GM18868 (cell line): Measurements from ENCODE around the gene MRPL37.
"Not testable (repeated sequence)": the region's sequence is repeated elsewhere in the genome, so short reads cannot be mapped to it uniquely, and the experiment has no call there.

Source experiments
- ATAC-seq: cut with Tn5 transposase; IDR thresholded peaks from one replicate; pipeline ENCODE4 v1.9.1; 2021; ENCODE audit warnings: mild to moderate bottlenecking, moderate library complexity; ENCODE audit not compliant: unreplicated experiment

The MRPL37 gene

DNA sequence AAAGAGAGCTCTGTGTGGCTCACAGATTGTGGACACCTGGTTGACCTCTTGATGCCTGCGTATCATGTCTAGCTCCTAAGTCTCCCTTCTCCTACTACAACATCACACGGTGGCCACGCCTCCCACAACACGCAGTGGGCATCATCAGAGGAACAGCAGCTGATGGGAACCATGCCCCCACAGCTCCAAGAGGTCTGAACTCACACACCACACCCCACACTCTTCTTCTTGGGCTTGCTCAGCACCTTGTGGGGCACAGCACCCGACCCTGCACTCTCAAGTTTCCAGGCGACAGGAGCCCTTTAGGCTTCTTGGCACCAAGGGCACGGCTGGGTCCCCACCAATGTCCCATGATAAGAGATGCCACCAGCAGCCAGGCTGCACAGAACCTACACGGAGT is 28.4 kb upstream of the MRPL37 start:
- ATAC-seq = no peak

DNA sequence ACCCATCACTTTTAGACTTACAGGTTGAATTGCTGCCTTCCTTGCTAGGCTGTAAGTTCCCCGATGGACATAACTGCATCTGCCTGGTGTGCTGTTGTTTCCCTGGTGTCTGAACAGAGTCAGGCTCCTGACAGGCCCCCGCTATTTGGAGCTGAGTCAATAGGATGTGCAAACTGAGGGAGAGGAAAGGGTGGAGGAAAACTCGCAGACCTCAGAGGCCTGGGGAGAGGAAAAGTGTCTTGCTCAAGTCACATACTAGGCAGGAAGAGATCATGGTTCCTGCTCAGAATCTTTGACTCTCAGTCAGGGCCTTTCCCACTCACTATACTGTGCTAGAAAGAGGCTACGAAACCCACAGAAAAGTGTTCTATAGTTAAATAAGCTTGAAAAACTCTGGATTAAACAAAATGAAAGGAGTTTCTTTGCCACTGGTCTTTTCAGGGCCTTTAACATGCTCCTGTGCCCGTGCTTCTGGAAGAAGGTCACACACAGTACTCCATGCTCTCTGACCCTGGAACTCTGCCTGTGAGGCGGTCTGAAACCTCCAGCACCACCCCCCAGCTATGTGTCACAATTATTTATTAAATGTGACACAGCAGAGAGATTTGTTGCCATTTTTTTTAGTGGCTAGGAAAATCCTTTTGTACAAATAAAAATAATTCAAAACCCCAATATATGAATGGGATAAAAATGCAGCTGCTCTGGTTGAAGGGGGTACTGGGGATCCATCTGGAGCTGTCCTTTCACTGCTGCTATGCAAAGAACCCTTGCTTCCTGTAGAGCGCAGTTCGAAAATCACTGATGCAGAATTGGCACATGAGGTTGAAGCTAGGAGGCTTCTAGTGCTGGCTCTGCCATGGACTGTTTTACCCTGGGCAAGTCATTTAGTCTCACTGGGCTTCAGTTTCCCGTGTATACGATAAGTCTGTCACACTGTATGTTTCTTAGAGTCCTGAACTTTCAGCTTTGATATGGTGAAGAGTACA is 27.1 kb upstream of the MRPL37 start:
- no peak for ATAC-seq

DNA sequence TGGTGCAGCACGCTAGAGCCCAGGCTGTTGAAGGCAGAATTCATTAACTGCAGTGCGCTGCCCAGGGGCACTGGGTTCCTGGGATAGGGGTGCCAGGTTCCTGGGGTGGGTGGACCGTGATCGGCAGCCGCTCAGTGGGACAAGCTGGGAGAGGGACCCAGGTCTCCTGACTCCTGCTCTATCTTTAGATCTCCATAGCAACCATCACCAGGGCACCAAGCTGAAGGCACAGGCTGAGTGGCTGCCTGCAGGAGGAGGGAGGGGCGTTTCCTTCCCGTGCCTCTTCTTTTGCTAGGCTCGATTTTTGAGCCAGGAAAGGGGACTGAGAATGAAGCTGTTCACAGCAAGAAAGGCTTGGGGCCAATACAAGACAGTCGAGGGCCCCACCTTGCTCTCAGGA is 26.3 kb upstream of the MRPL37 start:
- ATAC-seq = no peak

DNA sequence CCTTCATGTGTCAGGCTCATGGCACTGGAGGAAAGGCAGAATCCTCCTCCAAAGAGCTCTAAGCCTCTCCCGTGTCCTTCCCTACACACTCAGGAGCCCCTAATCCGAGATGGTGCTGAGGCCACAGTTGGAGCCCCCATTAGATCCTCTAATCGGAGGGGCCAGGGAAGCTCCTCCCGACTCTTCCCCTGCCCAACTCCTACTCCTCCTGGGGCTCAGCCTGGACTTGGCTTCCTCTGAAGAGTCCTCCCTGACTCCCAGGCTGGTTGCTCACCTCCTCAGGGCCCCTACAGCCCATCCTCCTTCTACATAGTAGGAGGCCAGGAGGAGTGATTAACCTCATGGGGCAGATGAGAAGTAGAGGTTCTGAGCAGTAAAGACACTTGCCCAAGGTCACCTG is 25.9 kb upstream of the MRPL37 start:
- no peak for ATAC-seq

DNA sequence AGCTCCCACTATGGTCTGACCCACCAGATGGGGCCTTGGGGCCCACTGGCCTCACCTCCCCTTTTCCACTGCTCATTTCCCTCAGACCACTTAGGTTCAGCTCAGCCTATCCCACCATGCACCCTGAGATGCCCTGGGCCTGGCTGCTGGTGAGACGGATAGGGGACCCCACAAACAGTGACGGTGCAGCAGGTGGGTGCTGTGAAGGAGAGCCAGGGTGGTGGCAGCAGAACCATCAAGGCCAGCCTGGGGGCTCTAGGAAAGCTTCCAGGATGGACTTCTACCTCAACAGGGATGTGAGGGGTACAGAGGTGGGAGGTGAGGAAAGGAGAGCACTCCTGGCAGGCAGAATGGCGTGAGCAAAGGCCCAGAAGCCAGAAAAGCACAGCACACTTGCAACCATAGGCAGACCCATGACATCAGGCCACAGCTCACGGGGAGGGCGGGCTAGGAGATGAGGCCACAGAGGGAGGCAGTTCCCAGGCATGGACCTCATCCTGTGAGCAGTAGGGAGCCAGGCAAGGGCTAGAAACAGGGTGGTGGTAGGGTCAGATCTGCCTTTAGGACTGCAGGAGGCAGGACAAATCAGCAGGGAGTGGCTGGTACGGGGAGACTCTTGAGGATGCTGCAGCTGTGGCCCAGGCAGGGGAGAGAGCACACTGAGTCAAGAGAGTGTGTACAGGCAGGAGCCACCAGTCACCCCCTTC is 23.2 kb upstream of the MRPL37 start:
- no peak for ATAC-seq

DNA sequence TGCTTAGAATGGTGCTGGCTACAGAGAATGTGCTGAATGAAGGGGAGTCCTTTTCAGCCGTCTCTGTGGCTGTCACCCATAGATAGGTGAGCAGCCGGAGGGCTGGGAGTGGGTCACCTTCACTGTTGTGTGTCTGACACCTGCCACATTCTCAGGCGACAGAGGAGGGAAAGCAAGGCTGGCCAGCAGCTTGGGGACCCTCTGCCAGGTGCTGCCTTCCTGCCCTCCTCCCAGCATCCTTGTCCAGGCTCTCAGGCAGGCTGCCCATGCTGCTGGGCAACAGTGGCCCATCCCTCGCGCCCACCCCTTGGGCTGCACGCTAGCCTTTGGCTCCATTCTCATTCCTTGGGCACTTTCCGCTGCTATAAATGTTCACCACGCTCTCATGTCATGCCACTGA is 22.2 kb upstream of the MRPL37 start:
- ATAC-seq = no peak

DNA sequence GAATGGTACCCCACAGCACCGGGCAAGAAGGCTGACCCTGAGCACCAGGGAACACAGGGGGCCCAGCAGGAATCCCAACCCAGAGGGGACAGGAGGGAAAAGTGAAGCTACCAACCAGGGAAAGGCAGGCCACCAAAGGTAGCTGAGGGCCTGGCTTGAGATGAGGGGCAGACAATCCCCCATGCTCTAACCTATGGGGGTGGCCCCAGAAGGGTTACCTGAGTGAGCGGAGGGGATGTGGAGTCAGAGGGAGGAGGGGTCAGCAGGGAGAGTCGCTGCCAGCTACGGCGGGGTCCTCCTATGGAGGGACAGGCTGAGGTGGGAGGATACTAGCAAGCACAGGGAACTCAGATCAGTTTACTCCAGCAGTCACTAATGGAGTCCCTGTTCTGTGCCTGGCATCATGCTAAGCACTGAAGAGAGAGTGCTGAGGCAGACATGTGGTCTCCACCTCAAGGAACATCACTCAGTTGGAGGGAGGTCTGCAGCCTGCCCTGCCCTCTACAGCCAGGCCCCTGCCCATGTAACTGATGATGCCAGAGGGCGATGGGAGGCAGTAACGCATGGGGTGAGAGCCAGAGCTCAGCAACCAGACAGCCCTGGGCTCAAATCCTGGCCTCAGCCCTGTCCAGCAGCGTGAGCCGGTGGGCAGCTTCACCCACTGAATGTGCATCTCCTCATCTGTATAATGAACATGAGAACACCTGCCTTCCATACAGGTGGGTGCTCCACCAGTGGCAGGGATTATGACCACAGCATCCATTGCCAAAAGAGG is 21.5 kb upstream of the MRPL37 start:
- ATAC-seq = no peak

DNA sequence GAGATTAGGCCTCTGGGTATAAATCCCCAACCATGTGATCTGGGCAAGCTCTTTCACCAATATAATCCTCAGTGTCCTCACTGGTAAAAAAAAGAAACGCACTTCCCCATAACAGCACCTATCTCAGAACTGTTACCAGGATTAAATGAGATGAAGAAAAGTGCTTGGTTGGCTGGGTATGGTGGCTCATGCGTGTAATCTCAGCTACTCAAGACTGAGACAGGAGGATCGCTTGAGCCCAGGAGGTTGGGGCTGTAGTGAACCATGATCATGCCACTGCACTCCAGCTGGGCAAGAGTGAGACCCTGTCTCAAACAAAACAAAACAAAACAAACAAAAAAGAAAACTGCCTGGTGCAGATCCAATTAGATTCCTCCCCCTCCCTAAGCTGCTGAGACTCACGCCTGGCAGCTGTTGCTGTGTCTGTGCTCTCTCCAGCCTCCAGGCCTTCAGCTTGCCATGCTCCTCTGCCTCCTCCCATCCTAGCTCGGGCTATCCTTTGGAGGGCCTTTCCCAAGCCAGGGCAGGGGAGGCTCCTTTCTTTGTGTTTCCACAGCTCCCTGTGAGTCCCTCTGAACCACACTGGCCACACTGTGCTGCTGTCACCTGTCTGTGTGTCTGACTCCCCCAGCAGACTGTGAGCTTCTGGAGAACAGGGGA is 19.1 kb upstream of the MRPL37 start:
- no peak for ATAC-seq

DNA sequence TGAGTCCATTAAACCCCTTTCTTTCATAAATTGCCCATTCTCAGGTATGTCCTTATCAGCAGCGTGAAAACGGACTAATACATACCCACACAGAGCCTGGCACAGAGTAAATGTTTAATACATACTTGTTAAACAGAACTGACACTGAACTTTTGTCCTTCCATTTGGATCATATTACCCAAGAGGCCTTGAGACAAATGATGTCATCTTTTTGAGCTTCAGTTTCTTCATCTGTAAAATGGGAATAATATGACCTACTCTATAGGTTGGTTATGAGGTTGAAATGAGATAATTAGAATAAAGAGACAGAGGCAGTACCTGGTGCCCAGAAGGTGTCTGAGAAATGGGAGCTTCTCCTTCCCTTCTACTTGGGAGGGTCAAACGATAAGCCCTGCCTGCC is 13.9 kb upstream of the MRPL37 start:
- no peak for ATAC-seq

DNA sequence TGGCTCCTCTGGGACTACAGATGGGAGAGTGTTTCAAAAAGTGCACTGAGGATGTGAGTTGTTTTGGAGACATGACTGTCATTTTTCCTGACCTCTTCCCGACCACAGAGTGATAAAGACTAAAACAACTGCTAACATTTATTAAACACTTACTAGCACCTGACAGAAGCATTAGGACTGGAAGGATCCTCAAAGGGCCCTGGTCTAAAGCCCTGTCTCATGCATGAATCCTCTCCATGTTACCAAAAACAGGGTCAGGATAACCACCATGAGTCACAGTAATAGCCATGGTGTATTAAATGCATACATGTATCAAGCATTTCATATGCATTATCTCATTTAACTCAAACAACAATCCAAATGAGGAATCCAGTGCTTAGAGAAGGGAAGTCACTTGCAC is 11.7 kb upstream of the MRPL37 start:
- ATAC-seq = no peak

DNA sequence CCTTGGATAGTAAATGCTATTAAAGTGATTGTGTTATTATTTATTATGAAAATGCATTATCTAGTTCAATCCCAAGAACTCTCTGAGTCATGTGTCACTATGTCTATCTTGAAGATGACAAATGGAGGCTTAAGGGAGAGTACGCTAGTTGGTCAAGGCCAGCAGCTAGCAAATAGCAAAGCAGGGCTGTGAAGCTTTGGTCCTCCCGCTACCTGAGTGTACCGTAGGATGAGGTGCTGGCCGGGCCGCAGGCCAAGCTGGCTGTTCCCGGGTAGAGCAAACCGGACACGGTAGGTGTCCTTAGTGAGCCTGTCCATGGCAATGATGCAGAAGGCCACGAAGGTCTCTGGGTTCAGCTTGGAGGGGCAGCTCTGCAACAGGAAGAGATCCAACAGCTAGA is 9.4 kb upstream of the MRPL37 start:
- no peak for ATAC-seq

DNA sequence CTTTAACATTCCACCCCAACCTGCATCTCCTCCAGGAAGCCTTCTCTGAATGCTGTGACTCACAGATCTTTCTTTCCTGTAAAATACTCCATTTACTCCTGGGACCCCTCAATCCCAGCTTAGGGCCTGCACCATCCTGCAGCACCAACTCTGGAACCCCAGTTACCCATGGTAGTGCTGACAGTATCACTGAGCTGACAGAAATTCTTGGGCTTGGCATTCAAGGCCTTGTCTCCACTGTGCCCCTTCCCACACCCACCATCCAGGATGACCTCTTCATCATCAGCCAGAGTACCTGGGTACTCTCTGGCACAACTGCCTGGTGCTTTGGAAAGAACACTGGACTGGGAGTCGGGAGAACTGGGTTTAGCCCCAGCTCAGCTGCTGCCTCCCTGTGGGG is 8.4 kb upstream of the MRPL37 start:
- no peak for ATAC-seq

DNA sequence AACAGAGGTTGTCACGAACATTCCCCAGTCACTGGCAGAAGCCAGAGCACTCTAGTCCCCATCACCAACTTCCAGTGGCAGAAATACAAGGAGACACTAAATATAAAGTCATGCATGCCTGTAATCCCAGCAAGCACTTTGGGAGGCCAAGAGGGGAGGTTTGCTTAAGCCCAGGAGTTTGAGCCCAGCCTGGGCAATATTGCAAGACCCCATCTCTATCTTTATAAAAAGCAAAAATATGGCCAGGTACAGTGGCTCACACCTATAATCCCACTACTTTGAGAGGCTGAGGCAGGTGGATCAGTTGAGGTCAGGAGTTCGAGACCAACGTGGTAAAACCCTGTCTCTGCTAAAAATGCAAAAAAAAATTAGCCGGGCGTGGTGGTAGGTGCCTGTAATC is 6.5 kb upstream of the MRPL37 start:
- no peak for ATAC-seq

DNA sequence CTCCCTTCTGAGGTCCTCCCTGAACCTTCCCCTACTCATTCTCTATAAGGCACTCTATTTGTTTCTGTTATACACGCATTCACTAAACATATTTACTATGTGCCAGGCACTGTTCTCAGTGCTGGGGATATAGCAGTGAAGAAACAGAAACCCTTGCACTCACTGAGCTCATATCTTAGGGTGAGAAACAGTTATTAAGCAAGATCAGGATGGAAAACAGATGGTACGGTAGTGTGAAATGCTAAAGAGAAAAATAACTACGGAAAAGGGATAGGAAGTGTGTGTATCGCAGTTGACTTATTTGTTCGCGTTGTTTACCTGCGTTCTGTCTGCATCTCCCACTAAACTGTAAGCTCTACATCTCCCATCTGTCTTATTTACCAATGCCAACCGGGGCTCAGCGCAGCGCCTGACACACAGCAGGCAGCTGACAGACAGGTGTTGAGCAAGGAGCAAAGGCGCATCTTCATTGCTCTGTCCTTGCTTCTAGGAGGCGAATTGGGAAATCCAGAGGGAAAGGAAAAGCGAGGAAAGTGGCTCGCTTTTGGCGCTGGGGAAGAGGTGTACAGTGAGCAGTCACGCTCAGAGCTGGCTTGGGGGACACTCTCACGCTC is 709 bp upstream of the MRPL37 start:
- no peak for ATAC-seq

DNA sequence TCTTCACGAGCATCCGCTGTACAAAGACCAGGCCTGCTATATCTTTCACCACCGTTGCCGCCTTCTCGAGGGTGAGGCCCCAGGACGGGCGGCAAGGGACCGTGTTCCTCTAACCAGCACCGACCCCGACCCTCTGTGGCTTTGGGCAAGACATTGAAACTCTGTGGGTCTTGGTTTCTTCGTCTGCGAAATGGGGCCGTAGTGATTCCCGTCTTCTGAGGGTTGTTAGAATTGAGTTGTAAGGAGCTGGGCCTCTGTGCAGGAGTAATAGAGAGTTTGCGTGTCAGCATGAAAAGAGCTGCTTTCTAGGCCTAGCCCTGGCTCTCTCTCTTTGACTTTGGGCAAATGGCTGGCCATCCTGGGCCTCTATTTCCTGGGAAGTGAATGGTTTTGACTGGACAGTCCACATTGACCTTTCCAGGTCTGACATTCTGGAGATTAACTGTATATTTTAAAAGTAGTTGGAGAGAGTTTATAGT is 591 bp downstream of the MRPL37 start:
- ATAC-seq = no peak

DNA sequence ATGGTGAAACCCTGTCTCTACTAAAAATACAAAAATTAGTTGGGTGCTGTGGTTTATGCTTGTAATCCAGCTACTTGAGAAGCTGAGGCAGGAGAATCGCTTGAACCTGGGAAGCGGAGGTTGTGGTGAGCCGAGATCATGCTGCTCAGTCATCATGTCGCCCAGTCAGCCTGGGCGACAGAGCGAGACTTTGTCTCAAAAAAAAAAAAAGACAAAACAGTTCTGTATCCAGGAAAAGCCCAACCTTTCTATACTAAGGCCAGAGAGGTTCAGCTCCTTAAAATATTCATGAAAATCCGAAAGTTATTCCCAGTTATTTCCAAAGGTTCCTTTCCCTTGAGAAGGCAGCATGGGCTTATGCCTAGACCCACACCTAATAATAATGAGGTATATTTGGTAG is 4.2 kb downstream of the MRPL37 start:
- no peak for ATAC-seq

DNA sequence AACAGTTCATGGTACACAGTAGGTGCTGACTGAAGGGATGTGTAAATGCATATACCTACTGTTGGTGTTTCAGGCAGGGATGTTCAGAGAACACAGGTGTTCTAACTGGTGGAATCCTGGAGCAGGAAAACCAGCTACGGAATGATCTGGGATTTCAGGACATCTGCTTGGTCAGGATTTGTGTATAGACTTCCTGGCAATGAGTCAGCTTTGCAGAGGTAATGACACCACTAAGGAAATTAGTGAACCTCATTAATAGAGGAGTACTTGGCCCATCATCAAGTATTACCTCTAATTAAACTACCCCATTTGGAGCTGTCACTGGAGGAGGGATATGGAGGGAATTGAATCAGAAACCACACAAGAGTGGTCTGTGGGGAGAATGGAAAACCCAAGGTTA is 7.3 kb downstream of the MRPL37 start:
- no peak for ATAC-seq

DNA sequence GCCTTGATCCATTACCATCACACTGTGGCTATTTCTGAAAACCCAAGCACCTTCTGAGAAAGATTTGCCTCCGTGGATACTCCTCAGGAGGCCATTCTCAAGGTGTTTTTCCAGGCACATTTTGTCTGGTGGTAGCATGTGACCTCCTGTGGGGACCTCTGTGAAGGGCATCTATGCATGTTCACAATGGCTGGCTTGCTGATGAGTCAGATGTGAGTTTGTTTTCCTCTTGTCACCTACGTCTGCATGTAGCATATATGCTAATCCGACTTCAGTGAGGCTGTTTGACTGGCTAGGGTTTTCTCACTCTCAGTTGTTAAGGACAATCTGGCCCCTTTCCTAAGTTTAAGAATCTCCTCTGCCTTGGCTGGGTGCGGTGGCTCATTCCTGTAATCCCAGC is 7.9 kb downstream of the MRPL37 start:
- not testable (repeated sequence) for ATAC-seq

DNA sequence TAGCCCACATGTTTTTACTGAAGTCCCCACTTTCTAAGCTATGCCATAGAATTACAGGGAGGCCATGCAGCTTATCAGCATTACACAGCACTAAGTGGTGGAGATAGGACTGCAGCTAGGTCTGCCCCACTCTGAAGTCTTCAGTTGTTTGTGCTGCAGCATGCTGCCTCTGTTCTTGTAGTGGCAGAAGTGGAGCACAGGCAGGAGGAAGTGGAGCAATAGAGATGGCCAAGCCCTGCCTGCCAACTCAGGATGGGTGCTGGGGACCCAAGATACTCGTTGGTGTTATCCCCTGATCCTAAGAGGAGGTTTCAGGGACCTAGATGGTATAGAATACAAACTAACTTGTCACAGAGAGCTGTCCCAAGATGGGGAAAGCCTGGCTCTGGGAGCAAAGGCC is 12.9 kb downstream of the MRPL37 start:
- ATAC-seq = no peak

DNA sequence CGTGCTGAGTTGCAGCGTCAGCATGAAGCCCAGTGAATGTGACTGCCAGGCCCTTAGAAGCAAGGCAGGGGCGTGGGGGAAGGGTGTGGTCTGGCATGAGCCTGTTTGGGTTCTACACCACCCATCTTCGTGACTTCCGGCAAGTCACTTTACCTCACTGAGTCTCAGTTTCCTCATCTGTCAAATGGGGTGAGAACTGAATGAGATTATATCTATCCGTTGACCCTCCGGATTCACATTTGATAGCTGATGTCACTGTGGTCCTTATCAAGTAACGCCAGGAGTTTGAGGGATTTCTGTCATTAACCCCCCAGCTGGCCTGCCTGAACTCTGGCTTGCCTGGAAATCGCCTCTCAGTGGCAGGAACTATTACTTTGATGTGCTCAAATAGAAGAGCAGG is 15.6 kb downstream of the MRPL37 start:
- ATAC-seq = no peak
